ENCODE results near the gene NPPB.

Gene NPPB

DNA sequence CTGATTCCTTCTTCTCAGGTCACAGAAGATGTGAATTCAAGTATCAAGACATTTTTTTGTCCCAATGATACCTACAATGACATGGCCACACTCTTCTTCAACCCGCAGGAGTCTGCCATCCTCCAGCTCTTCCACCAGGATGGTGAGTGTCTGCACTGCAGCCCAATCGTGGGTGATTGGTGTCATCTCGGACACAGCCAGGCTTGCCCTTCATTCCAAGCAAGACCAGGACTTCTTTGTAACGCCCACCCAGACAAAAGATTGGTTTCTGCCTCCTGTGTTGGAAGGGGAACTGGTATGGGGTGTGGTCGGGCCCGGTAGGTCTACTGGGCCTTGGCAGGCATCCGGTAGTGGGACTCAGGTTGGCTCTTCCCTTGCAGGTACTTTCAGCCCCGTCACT, 25.2 kb downstream of the NPPB start:
- TF ChIP-seq, protein P1, sequence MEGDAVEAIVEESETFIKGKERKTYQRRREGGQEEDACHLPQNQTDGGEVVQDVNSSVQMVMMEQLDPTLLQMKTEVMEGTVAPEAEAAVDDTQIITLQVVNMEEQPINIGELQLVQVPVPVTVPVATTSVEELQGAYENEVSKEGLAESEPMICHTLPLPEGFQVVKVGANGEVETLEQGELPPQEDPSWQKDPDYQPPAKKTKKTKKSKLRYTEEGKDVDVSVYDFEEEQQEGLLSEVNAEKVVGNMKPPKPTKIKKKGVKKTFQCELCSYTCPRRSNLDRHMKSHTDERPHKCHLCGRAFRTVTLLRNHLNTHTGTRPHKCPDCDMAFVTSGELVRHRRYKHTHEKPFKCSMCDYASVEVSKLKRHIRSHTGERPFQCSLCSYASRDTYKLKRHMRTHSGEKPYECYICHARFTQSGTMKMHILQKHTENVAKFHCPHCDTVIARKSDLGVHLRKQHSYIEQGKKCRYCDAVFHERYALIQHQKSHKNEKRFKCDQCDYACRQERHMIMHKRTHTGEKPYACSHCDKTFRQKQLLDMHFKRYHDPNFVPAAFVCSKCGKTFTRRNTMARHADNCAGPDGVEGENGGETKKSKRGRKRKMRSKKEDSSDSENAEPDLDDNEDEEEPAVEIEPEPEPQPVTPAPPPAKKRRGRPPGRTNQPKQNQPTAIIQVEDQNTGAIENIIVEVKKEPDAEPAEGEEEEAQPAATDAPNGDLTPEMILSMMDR (IDR thresholded peaks at IDR 0.05; ENCODE audit: low read depth, low read length, missing control alignments): no peak
- Histone ChIP-seq H3K36me3 (replicated peaks) (peaks cover 79% of the 10 kb centered on the region), H3K4me3 (ENCODE audit: low read depth, low read length) (no peak overlapping the region), H3K27ac (no peak overlapping the region), H3K27me3 (replicated peaks) (no peaks in the 10 kb centered on the region)
- no peak for DNase-seq
- in situ Hi-C loops (cut with HindIII; ENCODE audit: low pct_ligation_motif_present, low sequenced_read_pairs): no loop called here

DNA sequence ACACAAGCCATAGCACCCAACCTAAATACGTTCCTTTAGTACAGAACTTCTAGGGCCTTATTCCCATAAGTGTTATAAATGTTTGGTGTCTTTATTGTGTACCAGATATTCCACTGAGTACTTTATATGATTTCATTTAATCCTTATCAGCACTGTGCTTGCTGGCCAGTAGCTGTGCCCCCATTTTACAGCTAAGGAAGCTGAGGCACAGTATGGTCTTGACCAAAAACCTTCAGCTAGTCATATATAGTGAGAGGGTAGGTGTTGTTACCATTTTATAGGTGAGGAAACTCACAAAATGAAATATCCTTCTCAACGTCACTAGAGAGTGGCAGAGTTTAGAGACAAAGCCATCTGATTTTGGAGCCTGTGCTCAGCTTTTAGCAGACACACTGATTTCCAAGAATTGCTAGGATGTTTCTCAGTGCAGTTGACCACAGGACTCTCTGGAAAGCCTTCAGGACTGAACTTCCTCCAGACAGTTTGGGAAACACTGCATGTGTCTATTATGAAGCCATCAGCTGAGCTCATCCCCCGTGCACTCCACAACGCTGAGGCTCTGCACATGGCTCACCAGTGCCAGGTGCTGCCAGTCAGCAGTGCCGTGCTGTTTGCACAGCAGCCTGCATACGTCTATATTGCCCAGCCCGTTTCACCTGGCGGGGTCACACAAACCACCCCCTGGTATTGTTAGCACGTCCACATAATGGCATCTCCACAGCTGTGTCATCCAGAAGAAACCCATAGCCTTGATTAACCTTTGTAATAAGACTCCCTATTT, 26.6 kb downstream of the NPPB start:
- in situ Hi-C loops (cut with HindIII; ENCODE audit: low pct_ligation_motif_present, low sequenced_read_pairs): no loop called here
- H3K36me3 ChIP-seq (replicated peaks): peaks cover 78% of the 10 kb centered on the region
- no peak overlapping the region for H3K4me3 ChIP-seq (ENCODE audit: low read depth, low read length)
- TF ChIP-seq, protein P1 (IDR thresholded peaks at IDR 0.05; ENCODE audit: low read depth, low read length, missing control alignments): no peak
- H3K27me3 ChIP-seq (replicated peaks): no peaks in the 10 kb centered on the region
- no peak overlapping the region for H3K27ac ChIP-seq
- DNase-seq: no peak

DNA sequence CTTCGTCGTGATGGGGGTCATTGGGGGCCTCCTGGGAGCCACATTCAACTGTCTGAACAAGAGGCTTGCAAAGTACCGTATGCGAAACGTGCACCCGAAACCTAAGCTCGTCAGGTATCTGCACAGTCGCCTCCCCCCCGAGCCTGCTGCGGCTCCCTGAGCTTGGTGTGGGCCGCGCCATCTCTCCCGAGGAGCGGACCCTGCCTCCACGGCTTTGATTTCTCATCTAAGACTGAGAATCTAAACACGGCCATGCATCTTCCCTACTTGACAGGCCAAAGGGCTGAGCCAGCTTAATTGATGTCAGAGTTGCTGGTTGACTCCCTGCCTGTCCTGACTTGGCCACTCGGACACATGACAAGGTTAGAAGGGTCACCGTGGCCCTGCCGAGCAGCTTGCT, 30.2 kb downstream of the NPPB start:
- no peaks in the 10 kb centered on the region for H3K27me3 ChIP-seq (replicated peaks)
- no peak overlapping the region for H3K27ac ChIP-seq
- in situ Hi-C loops (cut with HindIII; ENCODE audit: low pct_ligation_motif_present, low sequenced_read_pairs): no loop called here
- H3K36me3 ChIP-seq (replicated peaks): peaks cover 63% of the 10 kb centered on the region
- H3K4me3 ChIP-seq (ENCODE audit: low read depth, low read length): no peak overlapping the region
- TF ChIP-seq, protein P1 (IDR thresholded peaks at IDR 0.05; ENCODE audit: low read depth, low read length, missing control alignments): no peak
- DNase-seq: no peak

DNA sequence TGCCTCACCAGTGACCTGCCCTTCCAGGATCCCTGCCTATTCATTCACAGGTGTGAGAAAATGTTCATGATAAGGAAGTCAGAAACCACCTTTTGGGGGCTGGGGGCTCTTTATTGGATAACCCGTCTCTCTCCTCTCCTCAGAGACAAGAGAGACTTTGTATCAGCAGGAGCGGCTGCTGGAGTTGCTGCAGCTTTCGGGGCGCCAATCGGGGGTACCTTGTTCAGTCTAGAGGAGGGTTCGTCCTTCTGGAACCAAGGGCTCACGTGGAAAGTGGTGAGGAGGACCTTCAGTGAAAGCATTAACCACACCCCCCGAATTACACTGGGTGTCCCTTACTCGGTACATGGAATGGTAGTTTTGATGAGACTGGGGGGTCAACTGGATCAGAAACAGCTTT, 31.8 kb downstream of the NPPB start:
- Histone ChIP-seq H3K4me3 (ENCODE audit: low read depth, low read length) (no peak overlapping the region), H3K27me3 (replicated peaks) (no peaks in the 10 kb centered on the region), H3K36me3 (replicated peaks) (peaks cover 60% of the 10 kb centered on the region), H3K27ac (no peak overlapping the region)
- TF ChIP-seq, protein P1 (IDR thresholded peaks at IDR 0.05; ENCODE audit: low read depth, low read length, missing control alignments): no peak
- in situ Hi-C loops (cut with HindIII; ENCODE audit: low pct_ligation_motif_present, low sequenced_read_pairs): no loop called here
- no peak for DNase-seq

DNA sequence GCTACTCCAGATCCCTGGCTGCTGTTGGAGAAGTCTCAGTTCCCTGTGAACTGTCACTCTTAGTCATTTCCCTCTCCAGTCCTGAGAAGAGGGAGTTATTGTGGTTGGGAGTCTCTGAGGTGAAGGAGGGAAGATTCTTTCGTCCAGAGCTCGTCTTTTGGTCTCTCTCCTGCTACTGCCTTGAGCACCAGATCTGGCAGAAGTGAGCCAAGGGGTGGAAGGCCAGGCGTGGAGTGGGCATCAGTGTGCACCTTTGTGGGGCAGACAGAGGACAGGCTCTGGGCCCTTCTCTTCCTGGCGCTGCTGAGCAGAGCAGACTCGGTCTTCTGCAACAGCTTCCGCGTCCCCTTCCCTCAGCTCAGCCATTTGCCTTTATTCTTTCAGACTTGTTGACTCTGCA, 33.6 kb downstream of the NPPB start:
- in situ Hi-C loops (cut with HindIII; ENCODE audit: low pct_ligation_motif_present, low sequenced_read_pairs): no loop called here
- H3K27ac ChIP-seq: no peak overlapping the region
- TF ChIP-seq, protein P1 (IDR thresholded peaks at IDR 0.05; ENCODE audit: low read depth, low read length, missing control alignments): no peak
- H3K4me3 ChIP-seq (ENCODE audit: low read depth, low read length): no peak overlapping the region
- H3K36me3 ChIP-seq (replicated peaks): peaks cover 45% of the 10 kb centered on the region
- no peak for DNase-seq
- H3K27me3 ChIP-seq (replicated peaks): no peaks in the 10 kb centered on the region

All from brain microvascular endothelial cell (primary cell).